CD4-positive, alpha-beta T cell treated with Interleukin-12 subunit alpha and Interleukin-12 subunit beta, for 1 hour (primary cell): ENCODE results near the gene CTBP2.

Experiments used
- DNase-seq: peaks from one replicate; pipeline ENCODE4 v3.0.0-alpha.2; 2020

The CTBP2 gene

GRCh38 chr10:125121003-125121402 is 39.4 kb downstream of the CTBP2 start:
- no peak for DNase-seq

- no peak for DNase-seq
Measured at GRCh38 chr10:125120053-125120710, 40.2 kb downstream of the CTBP2 start.

DNA sequence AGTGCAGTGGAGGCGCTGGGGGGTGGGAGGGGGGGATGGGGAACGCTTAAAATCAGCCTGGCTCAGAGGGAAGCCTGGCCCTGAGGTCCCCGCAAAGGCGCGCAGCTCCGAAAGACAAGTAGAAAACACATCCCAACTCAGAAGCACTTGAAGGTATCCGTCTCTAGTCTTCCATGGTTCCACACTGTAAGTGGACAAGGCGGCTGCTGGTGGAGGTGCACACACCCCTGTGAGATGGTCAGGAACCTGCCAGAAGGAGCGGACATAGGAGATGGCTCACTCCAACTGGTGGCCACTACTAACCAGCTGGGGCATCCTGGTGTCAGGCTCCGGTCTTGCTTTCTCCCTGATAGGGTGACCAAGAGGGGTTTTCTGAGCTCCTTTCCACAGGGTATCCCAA is 41.7 kb downstream of the CTBP2 start:
- DNase-seq, result no peak

DNA sequence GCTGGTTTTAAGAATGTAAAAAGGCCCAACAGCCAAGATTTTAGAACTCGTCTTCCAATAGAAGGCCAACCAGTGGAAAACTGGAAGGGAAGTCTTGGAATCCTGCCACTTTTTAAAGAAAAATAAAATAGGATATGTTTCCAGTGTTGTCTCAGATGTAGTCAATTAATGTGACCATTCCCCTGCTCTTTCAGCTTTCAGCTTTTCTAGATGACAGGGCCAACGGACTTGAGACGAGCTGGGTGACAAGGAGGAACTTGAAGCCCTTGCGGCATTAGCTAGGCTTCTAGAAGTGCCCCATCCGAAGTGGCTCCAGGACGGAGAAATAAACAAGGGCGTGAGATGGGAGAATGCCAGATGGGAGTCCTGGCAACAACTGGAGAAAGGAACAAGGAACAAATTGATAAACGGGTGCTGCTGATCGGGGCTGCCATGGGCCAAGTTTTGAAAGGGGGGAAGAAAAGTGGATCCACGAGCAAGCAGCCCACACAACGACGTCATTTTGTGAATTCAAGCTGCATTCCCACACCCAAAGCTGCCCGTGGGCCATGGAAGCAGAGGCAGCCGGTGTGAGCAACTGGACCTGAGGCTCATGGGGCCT is 42.3 kb downstream of the CTBP2 start:
- DNase-seq, result no peak

GRCh38 chr10:125116652-125117310 is 43.6 kb downstream of the CTBP2 start:
- DNase-seq, result no peak

- no peak for DNase-seq
Measured at GRCh38 chr10:125116041-125116649, 44.2 kb downstream of the CTBP2 start.

GRCh38 chr10:125115409-125115808 is 45.0 kb downstream of the CTBP2 start:
- no peak for DNase-seq

- no peak for DNase-seq
Measured at GRCh38 chr10:125114761-125115391, 45.5 kb downstream of the CTBP2 start.

DNA sequence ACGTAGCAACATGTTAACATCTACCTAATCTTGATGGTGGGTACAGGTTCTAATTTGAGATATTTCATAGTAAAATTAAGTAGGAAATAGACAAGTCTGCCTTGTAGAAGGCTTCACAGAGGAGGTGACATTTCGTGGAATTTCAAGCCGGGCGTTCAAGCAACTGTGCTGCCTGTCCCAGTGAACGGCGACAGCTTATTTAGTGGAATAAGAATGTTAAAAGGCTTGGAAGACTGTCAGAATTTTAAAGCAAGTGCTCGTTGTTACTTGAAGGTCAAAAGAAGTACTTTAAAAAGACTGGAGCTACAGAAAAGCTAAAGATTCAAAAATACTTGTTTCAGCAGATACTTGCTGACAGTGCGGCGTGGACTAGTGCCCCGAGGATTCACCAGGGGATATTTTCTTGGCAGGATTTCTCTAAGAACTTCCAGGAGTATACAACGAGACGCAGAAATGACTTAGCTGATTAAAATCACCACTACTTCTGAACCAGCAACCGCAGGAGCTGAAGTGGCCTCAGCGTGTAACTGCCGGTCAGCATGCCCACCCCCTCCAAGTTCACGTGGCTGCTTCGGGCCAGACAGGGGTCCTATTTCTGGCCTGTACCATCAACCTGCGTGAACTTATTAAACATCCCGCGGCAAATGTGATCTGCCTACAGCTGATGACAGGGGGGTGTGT is 46.5 kb downstream of the CTBP2 start:
- no peak for DNase-seq

GRCh38 chr10:125112697-125113494 is 47.5 kb downstream of the CTBP2 start:
- no peak for DNase-seq

GRCh38 chr10:125111118-125111727 is 49.1 kb downstream of the CTBP2 start:
- DNase-seq, result no peak

GRCh38 chr10:125107965-125108580 is 52.3 kb downstream of the CTBP2 start:
- no peak for DNase-seq

DNA sequence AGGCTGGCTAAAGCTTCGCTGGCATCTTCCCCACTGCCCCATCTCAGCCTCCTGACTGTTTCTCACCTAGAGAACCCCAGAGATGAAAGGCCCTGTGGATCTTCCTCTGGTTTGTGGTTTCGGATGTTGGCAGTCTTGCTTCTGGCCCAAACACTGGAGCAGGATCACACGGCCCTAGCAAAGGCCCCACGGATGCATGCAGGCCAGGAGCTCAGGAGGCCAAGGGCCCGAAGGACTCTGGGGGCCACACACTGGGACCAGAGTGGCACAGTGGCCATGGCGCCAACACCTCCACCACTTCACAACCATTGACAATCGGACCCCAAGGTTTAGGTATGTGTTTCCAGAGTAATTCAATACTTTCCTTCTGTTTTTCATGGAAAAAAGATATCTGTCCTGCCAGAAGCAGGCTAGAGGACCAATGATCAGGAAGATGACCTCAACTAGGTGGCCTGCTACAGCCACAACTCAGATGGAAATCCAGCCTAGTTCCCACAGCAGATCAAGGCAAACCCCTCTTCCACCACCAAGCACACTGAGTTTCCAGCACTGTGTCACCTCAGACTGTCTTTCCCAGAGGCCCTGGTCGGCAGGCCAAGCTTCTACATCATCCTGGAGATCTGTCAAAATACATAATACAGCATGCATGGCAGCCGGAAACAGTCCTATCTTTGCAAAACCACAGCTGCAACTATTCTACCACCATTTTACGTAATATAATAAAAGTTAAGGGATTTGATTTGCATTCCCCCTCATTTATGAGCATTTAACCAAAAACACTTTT is 53.0 kb downstream of the CTBP2 start:
- no peak for DNase-seq

GRCh38 chr10:125106586-125106985 is 53.8 kb downstream of the CTBP2 start:
- no peak for DNase-seq

DNA sequence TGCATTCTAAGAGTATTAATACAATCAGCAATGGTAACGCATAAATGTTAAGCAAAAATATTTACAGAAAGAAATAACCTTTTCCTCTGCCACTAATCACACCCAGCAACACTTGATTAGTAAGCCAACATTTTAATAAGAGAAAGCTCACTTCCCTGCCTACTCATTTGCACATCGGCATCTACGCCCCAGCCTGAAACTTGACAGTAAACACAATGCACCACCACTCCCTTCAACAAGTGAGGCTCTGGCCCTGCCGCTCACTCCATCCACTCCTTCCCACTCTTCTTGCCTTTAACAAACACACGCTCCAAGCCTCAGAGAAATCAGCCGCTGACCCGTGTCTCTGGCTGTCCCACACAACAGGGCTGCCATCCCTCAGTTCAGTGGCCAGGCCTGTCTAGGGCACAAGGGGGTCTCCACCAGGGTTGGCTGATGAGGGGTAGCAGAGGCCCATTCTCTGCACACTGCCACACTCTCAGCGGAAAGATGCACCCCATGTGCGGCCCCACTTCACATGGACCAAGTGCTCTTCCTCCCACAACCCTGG is 54.6 kb downstream of the CTBP2 start:
- no peak for DNase-seq

DNA sequence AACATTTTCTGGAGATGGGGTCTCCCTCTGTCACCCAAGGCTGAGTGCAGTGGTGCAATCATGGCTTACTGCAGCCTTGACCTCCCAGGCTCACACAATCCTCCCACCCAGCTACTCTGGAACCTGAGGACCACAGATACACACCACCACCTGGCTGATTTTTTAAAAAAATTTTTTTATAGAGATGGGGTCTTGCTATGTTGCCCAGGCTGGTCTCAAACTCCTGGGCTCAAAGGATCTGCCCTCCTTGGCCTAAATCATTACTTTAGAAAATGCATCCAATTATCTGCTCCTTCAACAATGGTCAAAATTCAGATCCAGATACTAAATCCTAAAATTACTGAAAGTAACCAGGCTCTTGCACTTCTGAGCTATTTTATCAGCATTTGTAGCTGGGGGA is 55.2 kb downstream of the CTBP2 start:
- no peak for DNase-seq

DNA sequence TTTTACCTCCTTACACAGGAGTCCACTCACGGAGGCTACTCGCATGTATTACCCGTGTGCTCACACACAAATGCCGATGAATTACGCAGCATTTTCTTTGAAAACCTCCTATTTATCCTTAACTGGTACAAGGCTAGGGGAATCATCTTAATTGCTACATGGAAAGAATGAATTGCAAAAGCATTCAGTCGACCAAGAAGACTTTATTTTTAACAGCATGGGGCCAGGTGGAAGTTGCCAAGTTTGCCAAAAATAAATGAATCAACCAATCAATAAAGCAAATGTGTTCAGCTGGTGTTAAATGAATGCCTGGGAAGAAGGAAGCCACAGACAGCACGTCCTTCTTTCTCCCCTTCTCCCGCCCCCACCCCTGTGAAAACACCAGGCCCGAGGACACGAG is 55.8 kb downstream of the CTBP2 start:
- DNase-seq, result no peak

DNA sequence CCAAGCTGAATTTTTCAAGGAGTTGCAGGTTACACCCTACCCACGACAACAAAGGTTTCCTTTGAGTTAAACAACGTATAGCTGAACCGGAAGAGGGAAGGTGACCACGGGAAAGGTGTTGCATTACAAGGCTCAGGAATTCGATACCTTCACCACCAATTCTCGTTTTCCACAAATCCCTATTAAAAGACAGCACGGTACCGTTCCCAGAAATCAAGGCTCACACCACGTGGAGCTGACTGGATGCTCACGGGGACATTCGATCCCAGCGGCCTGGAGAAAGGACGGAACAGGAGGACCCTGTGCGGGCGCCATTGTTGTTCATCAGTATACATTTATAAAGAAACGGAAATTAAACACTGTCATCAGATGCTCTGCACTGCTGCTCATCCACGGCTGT is 56.4 kb downstream of the CTBP2 start:
- DNase-seq, result no peak

- DNase-seq, result no peak
Measured at GRCh38 chr10:125103466-125103865, 56.9 kb downstream of the CTBP2 start.

GRCh38 chr10:125102821-125103220 is 57.5 kb downstream of the CTBP2 start:
- no peak for DNase-seq
